Stimulated activated CD8-positive, alpha-beta memory T cell treated with anti-CD3 and anti-CD28 coated beads, Interleukin-7, amount 100 ng/mL, for 48 hours (primary cell): ENCODE measurements around the gene APBB2.
"Not testable (repeated sequence)": the region's sequence is repeated elsewhere in the genome, so short reads cannot be mapped to it uniquely, and the experiment has no call there.

ENCODE experiments used
- DNase-seq, 2 donors: peaks; one replicate each; pipeline ENCODE4 v3.0.0-alpha.2; 2020; ENCODE audit warnings: low read depth in 1 of 2; ENCODE audit errors: extremely low read depth in 1 of 2

Gene APBB2

DNA sequence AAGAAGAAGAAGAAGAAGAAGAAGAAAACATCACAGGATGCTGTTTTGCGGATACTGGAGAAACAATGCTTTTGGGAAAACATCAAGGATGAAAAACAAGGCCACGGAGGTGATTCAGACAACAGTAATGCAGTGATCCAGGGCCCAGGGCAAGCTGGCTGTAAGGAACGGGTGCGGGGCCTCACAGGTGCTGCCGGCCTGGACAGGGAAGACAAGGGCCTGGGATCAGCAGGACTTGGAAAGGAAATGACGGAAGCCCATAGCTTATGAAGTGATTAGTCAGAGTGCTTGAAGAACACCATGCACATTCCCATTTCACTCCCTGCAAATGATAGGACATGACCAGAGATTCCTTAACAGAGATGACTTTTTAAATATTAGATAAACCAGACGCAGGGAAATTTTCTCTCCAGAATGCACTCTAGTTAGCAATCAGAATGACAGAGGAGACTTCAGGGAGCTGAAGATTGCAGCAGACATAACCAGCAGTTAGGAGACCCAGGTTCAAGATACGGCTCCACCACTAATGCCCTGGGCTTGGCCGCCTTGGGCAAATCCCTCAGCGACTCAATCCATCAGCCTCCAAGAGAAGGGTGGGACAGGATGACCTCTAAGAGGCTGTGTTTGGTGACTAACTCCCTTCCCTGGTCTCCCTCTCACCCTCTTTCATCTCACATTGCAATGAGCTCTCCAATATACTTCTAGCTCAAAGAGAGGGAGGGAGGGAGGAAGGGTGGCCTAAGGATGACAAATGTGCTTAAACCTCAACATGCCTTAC is 54.1 kb downstream of the APBB2 start:
- no peak for DNase-seq

DNA sequence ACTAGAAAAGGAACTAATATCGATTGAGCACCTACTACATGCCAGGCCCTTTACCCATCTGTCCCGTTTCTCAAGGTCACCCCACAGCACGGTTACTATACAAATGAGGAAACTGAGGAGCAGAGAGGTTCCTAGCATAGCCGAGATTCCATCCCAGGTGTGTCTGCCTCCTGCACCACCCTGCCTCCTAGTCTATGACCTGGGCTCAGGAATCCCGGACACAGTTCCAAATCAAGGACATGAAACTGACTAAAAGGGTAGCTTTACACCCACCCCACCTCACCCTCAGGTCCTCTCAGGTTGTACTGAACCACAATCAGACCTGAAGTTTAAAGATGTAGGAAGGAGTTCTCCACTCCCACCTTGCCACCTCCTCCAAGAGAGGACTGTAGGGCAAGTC is 55.6 kb downstream of the APBB2 start:
- no peak for DNase-seq

DNA sequence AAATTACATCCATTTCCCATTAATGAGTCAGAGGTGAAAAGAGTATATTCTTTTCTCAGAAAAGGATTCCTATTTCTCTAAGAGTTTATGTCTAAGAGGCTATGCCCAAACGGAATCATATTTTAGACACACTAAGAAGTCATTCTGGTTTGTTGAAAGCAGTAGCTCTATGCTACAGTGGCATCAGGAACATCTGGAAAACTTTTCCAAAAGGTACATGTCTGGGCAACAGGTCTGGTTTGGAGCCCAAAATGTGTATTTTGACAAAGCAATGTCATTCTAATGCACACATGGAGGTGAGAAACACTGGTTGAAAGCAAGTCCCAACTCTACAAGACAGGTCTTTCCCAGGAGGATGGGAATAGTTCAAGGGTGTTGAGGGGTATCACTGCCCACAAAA is 56.1 kb downstream of the APBB2 start:
- DNase-seq = no peak

DNA sequence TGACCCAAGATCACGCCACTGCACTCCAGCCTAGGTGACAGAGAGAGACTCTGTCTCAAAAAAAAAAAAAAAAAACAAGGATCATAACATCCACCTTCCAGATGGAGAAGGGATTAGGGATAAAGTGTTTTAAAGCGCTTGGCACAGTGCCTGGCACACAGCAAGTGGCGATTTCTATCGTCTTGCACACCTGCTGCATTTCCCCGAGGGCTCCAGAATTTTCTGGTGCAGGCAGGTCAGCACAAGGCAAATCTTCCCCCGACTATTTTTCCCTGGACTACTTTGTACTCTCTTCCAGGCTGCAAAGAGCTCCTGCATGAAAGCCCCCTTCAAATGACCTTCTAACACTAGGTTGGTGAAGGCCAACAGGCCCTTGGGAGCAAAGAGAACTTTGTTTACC is 57.3 kb downstream of the APBB2 start:
- no peak for DNase-seq

DNA sequence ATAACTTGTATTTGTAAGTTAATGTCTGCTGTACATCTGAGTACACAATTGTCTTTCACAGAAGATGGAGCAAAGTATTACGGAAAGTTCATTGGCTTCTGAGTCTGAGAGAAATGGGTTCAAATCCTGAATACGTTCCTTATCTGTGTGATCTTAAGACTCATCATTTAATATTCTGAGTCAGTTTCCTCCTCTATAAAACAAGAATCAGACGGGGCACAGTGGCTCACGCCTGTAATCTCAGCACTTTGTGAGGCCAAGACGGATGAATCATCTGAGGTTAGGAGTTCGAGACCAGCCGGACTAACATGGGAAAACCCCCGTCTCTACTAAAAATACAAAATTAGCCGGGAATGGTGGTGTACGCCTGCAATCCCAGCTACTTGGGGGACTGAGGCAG is 57.8 kb downstream of the APBB2 start:
- no peak for DNase-seq

DNA sequence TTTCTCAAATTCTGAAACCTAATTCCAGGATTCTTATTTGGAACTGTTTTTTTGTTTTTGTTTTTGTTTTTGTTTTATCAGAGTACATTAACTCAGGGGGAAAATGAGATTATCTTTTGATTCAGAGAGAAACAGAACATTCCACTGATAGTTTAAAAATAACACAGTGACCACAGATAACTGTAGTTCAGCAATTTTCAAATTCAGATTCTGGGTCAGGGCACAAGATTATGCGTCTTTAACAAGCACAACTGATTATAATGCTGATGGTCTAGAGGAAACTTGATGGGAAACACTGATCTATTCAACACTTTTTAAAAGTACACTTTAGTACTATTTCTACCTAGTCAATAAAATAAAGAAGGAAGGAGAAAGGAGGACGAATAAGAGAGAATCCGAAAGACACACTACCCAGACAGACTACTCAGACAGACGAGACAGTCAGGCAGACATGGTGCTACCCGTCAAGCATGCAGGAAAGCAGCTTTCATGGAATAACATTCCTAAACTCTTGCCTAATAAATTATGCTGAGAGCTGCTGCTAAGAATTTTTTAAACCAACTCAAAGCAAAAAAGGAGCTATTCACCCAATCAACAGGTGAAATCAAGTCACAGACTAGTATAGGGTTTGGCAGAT is 59.0 kb downstream of the APBB2 start:
- no peak for DNase-seq

DNA sequence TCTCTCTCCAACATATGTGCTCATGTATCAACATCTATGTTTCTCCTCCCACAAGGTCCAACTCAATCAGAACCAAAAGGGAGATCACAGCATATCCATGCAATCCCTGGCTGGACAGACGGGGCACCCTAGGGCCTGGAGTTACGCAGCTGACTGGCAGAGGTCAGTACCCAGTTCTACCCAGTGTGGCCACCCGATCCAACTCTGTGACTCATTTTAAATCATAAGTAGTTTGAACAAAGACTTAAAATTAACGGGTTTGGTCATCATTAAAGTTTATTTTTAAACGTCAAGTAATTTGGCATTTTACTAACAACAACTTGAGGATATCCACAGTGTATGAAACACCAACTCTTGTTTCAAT is 59.5 kb downstream of the APBB2 start:
- DNase-seq = no peak

DNA sequence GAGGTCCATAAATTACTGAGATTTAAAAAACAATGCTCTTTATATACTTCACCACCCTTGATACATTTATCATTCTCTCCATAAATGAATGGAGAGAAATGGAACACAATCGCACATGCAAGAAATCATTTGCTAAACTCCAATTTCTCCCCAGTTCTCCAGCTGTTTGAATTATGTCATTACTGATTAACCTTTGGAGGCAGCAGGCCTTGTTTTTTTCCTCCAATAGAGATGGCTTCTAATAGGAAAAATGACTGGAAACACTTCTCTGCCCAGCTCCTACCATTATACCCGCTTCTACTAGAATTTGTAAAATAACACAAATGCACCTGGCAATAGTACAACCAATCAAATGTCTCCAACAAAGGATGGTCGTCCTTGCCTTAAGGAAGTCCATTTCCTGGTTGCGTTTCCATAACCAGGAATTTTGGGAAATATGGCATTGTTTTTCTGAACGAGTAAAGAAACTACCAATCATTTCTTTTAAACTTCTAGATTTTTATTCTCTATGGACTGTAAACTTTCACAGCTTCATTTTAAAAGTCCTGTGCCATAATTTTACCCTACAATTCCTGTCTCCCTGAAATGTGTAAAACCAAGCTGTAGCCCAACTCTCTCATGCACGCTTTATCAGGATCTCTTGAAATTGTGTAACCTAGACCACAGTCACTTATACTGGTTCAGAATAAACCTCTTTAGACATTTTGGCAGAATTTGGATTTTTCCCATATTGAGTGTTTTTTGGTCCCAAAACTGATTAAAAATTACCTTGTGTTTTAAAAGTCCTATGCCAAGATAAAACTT is 60.1 kb downstream of the APBB2 start:
- DNase-seq = no peak

DNA sequence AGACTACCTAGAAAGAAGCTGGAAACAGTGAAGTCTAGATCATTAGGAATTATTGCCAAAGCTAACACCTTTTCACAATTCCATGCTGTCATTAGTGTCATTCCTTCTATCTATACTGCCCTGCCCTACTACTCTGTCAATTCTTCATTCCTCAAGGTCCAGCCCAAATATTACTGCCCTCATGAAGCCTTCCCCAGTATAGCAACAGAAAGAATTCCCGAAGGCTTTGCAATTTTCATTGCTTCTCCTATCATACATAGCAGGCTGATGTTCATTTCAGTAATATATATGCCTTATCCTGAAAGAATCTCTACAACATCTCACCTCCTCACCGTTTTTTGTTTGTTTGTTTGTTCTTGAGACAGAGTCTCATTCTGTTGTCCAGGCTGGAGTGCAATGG is 63.9 kb downstream of the APBB2 start:
- no peak for DNase-seq

DNA sequence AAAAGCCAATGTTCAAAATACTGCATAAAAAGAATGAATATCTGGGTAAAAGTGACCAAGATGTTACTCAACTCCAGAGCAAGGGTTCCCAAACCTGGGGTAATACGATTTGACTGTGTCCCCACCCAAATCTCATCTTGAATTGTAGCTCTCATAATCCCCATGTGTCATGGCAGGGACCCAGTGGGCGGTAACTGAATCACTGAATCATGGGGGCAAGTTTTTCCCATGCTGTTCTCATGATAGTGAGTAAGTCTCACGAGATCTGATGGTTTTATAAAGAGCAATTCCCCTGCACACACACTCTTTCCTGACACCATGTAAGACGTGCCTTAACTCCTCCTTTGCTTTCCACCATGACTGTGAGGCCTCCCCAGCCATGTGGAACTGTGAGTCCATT is 64.8 kb downstream of the APBB2 start:
- DNase-seq = not testable (repeated sequence)

DNA sequence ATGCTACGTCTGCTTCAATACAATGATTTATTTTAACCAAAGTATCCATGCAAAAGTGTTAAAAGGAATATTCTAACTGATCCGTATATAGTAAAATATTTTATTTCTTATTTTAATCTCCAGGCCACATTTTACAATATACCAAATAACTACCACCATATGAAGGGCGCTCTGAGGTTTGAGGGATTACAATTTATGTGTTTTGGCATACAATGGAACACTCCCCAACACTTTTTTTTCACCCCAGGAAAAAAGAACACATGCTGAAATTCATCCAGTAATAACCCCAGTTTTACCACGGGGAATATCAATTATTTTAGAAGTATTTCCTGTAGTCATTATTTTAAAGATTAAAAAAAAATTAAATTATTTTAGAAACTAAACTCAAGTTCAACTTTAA is 65.4 kb downstream of the APBB2 start:
- no peak for DNase-seq

DNA sequence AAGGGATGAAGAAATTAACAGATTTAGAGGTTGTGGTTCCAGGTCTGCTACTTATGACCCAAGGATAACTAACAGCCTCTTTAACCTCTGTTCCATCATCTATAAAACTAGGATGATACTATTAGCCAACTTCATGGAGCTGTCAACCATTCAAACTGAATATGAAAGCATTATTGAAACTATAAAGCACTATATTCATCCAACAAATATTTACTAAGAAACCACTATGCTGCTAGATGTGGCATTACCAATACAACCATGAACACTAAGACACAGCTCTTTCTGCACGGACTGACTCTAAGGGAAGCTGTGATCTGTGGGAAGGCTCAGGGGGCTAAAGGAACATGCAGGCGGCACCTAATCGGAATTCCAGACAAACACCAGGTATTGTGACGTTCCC is 66.0 kb downstream of the APBB2 start:
- no peak for DNase-seq

DNA sequence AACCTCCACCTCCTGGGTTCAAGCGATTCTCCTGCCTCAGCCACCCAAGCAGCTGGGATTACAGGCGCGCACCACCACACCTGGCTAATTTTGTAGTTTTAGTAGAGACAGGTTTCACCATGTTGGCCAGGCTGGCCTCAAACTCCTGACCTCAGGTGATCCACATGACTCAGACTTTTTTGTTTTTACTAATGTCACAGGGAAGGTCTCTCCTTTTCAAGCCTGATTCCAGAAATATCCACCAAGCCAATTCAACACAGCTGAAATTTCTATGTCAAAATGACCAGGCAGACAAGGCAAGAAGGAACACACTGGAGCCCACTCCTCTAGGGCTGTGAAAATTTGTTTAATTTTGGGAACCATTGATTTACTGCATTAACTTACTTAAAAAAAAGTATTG is 66.8 kb downstream of the APBB2 start:
- not testable (repeated sequence) for DNase-seq

DNA sequence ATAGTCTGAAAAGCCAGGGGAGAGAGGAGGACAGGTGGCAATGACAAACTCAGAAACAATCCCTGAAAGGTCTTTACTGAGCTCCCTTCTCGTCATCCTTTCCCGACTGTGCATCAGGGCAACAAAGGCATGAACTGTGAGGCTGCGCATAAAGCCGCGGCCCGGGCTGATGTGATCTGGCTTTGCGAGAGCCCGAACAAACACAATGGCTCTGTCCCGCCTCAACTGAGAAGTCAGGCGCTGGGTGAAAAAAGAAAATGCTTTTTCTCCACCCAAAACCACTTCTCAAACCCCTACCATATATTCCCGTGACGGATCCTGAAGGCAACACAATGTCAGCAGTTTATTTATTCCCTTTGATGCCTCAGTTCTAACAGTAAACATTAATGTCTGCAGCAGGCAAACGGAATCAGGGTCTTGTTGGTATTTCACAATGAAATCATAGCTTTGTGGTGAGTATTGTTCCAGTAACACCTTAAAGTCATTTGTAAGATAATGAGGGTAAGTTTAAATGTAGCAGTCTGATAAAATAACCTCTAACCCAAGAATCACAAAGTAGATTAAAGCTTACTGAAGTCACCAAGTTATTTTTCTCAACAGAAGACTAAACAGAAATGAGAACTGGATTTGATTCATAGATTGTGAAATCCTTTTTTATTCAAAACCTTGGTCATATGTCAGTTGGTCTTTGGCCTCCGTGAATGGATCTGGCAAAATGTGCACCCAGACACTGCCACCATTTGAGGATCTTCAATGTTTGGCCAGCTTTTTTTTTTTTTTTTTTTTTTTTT is 67.4 kb downstream of the APBB2 start:
- DNase-seq = no peak

DNA sequence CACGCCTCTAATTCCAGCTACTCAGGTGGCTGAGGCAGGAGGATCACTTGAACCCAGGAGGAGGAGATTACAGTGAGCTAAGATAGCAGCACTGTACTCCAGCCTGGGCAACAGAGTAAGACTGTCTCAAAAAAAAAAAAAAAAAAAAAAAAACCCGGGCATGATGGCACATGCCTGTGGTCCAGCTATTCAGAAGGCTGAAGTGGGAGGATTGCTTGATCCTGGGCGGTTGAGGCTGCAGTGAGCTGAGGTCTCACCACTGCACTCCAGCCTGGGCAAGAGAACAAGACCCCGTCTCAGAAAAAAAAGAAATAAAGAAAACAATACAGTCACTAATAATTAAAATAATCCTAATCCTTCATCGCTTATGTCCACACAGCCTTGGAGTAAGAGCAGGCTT is 68.1 kb downstream of the APBB2 start:
- no peak for DNase-seq

DNA sequence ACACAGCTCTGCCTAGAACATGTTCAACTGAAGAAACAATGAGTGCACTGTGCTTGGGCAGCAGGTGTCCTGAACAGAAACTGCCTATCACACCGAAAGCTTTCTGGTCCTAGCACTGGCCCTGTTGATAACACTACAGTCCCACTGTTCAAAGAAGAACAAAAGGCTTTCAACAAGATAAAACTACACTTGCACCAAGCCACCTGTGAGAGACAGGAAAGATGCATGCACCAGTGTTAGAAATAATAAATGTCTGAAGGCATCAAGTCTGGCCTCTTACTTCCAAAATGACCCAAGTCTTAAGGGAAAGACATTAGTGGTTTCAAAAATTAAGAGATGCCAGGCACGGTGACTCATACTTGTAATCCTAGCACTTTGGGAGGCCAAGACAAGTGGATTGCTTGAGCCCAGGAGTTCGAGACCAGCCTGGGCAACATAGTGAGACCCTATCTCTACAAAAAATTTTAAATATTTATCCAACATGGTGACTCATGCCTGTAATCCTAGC is 68.7 kb downstream of the APBB2 start:
- no peak for DNase-seq

DNA sequence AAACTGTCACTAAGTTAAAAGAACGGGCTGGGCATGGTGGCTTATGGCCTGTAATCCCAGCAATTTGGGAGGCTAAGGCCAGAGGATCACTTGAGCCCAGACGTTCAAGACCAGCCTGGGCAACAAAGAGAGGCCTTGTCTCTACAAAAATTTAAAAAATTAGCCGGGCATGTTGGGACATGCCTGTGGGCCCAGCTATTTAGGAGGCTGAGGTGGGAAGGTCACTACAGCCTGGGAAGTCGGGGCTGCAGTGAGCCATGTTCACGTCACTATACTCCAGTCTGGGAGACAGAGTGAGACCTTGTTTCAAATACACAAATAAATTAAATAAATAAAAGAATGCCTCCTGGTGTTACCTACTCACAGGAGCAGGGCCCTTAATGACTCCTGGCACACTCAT is 69.5 kb downstream of the APBB2 start:
- DNase-seq = no peak

DNA sequence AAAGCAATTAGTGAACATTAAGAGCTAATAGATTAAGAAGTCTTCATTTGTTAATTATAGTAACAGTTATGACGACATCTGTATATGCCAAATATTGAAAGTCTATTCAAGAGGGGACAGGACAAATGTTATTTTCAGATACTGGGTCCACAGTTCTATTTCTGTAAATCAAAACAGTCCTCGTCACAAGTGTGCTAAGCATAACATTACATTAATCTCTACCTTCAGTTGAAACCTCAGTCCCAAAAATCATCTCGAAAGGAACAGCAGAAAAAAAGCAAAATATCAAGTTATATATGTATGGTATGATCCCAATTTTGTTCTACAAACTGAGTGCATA is 70.3 kb downstream of the APBB2 start:
- no peak for DNase-seq

DNA sequence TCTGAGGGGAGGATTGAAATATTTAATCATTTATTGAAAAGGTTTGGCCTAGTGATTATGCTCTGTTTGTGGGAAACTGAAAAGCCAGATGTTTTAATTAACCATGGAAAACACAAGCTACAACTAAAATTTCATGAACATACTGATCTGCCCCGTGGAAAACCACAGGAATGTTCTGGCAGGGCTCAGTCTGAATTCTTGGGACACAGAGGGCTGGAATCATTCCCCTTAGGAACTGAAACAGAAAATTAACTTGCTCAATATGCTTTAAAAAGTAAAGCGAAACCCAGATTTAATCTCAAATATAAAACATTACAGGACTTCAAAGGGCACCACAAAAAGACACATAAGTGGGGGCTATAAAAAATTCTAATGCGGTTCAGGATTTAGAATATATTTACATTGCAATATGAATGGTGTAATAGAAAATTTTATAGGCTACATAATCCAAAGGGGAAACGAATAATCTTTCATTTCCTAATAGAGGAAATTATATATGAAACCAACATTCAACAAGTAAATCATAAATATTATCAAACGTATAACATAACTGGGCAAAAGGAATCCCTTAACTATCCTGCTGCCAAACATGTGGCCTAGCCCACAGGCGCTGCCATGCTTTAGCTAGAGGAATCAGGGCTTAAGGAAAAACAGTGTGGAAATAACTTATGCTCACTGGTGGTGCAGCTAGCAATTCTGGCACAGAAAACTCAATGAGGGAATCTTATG is 70.9 kb downstream of the APBB2 start:
- no peak for DNase-seq
